WERI-Rb-1 (cell line): ENCODE results near the gene EWSR1.
"Not testable (repeated sequence)": the region's sequence is repeated elsewhere in the genome, so short reads cannot be mapped to it uniquely, and the experiment has no call there.

Source experiments
- DNase-seq: peaks from one replicate; pipeline ENCODE4 v3.0.0-alpha.2; 2020
- H3K27ac ChIP-seq: fragments of 250-450 bp; sonication (Bioruptor Pico); 2 replicates; pipeline ENCODE4 v1.5.1; 2020; ENCODE audit warnings: mild to moderate bottlenecking, moderate library complexity
- H3K27me3 ChIP-seq: fragments of 250-450 bp; sonication (Bioruptor Pico); 2 replicates; pipeline ENCODE4 v1.5.1; 2021; ENCODE audit warnings: mild to moderate bottlenecking, low read depth, moderate library complexity; ENCODE audit not compliant: insufficient read depth, severe bottlenecking
- H3K36me3 ChIP-seq: fragments of 250-450 bp; sonication (Bioruptor Pico); 2 replicates; pipeline ENCODE4 v1.5.1; 2020; ENCODE audit warnings: mild to moderate bottlenecking, moderate library complexity
- H3K4me3 ChIP-seq: 2 replicates; pipeline ENCODE4 v1.5.1; 2011; ENCODE audit warnings: low read depth, mild to moderate bottlenecking, control low read depth, low read length
- H3K9me3 ChIP-seq: fragments of 250-450 bp; sonication (Bioruptor Pico); 2 replicates; pipeline ENCODE4 v1.5.1; 2021; ENCODE audit warnings: mild to moderate bottlenecking, moderate library complexity; ENCODE audit not compliant: severe bottlenecking
- CTCF ChIP-seq: IDR thresholded peaks from 2 replicates; pipeline ENCODE4 v1.5.1; 2011; ENCODE audit warnings: low read depth, mild to moderate bottlenecking, control low read depth, inconsistent platforms, low read length

Gene EWSR1

DNA sequence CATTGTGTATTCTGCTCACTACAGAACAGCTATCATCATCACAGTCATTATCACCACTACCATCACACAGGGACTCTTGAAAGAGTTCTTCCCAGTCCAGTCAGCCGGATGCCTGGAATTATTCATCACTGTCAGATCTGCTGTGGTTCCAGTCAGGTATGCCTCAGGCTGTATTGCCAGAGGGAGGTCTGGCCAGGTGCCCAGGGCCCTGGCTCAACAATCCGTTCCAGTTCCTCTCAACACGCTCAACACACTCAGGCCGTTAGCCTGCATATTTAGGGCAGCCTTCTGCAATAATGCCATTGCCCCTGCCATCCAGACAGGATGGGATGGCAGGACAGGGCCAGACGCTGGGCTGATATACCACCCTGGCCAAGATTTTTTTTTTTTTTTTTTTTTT, 76.1 kb downstream of the EWSR1 start:
- Histone ChIP-seq H3K27me3 (no peaks in the 10 kb centered on the region), H3K9me3 (no peaks in the 10 kb centered on the region), H3K4me3 (no peak overlapping the region), H3K36me3 (peaks cover 54% of the 10 kb centered on the region), H3K27ac (peak overlapping the region; percentile 20; the same call in 1 of the 2 replicates)
- no peak for TF ChIP-seq CTCF
- no peak for DNase-seq

- peaks cover 53% of the 10 kb centered on the region for H3K36me3 ChIP-seq
- DNase-seq, H3K4me3 ChIP-seq, H3K9me3 ChIP-seq, H3K27me3 ChIP-seq: not testable (repeated sequence)
- peak overlapping the region; percentile 20; the same call in 1 of the 2 replicates for H3K27ac ChIP-seq
Measured at GRCh38 chr22:29344889-29345288, 76.8 kb downstream of the EWSR1 start.

DNA sequence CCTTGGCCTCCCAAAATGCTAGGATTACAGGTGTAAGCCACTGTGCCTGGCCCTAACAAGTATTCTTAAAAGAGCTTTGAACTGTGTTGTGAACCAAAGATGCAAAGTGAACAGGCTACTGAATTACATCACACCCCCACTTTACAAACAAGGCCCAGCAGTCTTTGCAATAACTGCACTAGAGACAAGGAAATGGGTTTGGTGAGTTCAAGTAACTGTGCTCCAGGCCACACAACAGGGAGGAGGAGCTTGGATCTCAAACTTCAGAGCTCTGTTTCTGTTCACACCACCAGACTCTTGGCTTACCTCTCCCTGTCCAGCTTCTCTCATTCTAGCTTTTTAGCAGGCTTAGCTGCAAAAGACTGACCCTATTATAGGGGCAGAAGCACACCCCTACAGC, 77.9 kb downstream of the EWSR1 start:
- no peaks in the 10 kb centered on the region for H3K27me3 ChIP-seq
- peak overlapping the region; percentile 88 for H3K27ac ChIP-seq
- DNase-seq = no peak
- no peak for TF ChIP-seq CTCF
- peak overlapping the region; percentile 26 for H3K4me3 ChIP-seq
- H3K9me3 ChIP-seq = no peaks in the 10 kb centered on the region
- peaks cover 53% of the 10 kb centered on the region for H3K36me3 ChIP-seq

DNA sequence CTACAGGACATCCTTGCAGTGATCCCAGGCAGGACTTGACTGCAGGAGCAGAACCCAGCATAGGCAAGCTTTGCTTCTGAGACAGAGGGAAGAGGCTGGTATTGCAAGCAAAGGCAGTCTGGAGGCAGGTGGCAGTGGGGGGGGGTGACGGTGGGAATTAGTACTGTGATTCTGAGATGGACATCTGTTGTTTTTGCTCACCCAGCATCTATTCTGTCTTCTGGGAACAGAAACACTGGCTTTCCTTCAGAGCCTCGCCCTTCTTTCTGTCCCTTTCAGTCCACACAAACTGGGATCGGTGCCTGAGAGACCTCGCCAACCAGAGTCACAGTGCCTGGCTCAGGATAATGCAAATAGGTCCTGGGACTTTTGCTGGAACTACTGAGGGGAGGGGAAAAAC, 78.6 kb downstream of the EWSR1 start:
- H3K4me3 ChIP-seq = peak overlapping the region; percentile 26
- DNase-seq = peak; percentile 92
- H3K36me3 ChIP-seq = peaks cover 53% of the 10 kb centered on the region
- no peaks in the 10 kb centered on the region for H3K9me3 ChIP-seq
- peak overlapping the region; percentile 88 for H3K27ac ChIP-seq
- no peaks in the 10 kb centered on the region for H3K27me3 ChIP-seq
- TF ChIP-seq CTCF = no peak

- Histone ChIP-seq H3K27ac (peak overlapping the region; percentile 88), H3K9me3 (no peaks in the 10 kb centered on the region), H3K4me3 (no peak overlapping the region), H3K27me3 (no peaks in the 10 kb centered on the region), H3K36me3 (peaks cover 57% of the 10 kb centered on the region)
- no peak for TF ChIP-seq CTCF
- DNase-seq = no peak
Measured at GRCh38 chr22:29348041-29348440, 80.0 kb downstream of the EWSR1 start.

DNA sequence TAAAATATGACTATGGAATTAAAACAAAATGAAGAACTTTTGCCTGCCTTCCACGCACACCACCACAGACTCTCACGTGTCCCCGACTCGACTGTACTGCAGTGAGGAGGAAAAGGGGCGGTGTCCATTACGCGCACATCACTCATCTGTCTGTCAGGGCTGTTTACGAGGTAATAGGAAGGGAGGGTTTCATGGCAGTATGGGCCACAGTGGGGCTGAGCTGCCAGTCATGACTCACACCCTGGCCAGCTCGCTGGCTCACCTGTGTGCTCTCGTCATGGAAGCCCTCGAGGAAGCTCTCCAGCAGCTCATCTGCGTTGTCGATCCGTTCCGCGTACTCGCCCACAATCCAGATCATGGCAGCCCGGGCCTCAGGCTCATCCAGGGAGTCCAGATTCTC, 80.9 kb downstream of the EWSR1 start:
- Histone ChIP-seq H3K27me3 (no peaks in the 10 kb centered on the region), H3K9me3 (no peaks in the 10 kb centered on the region), H3K4me3 (no peak overlapping the region), H3K27ac (no peak overlapping the region), H3K36me3 (peaks cover 64% of the 10 kb centered on the region)
- no peak for TF ChIP-seq CTCF
- DNase-seq = no peak
